Gastrocnemius medialis (tissue), 4 donors: ENCODE measurements around the gene CORIN.
"Not testable (repeated sequence)": the region's sequence is repeated elsewhere in the genome, so short reads cannot be mapped to it uniquely, and the experiment has no call there.

Experiments used
- CTCF ChIP-seq, 5 experiments: fragments of 450-650 bp in 3 of 5; fragments of 200-600 bp in 2 of 5; sonication (generic) in 2 of 5; IDR thresholded peaks in 4 of 5; conservative IDR thresholded peaks in 1 of 5; 1 replicate in 4 of 5; 2 replicates in 1 of 5; pipeline ENCODE4 v1.5.1; 2016 to 2019; ENCODE audit warnings: antibody characterized with exemption in 5 of 5, mild to moderate bottlenecking in 3 of 5, moderate library complexity in 3 of 5
- POLR2A ChIP-seq, 2 donors: fragments of 450-650 bp; IDR thresholded peaks; one replicate each; pipeline ENCODE4 v1.6.1; 2017; ENCODE audit warnings: antibody characterized with exemption in 2 of 2, mild to moderate bottlenecking in 2 of 2, moderate library complexity in 2 of 2

DNA sequence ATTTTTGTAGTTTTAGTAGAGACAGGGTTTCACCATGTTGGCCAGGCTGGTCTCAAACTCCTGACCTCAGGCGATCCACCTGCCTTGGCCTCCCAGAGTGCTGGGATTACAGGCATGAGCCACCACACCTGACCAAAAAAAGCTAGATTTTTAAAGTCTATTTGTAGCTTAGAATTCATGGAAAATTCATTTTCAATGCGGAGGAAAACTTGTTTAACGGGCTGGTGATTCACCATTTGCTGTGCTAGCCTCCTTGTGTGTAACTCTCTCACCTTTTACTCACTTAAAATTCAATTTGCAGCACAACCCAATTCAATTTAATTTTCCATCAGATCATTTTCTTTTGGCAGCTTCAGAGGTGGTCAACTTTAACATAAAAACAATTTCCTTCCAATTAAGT, 281.9 kb downstream of the CORIN start:
- not testable (repeated sequence) for TF ChIP-seq CTCF (IDR thresholded peaks at IDR 0.05 in 4 of 5, conservative IDR thresholded peaks at IDR 0.05 in 1 of 5); POLR2A (IDR thresholded peaks at IDR 0.05)
